Spleen (tissue), 11 donors: ENCODE data around the gene HOXC12. TPM values are rescaled to one million over a fixed set of nuclear protein-coding genes. Genes with fewer than 3 reads are reported as not detected.
A peak's percentile ranks its signal among the peaks of the same experiment; 100 is the strongest.

Experiments
- DNase-seq: peaks from one replicate; pipeline ENCODE4 v3.0.0-alpha.2; 2020
- H3K27ac ChIP-seq, 8 donors: fragments of 200-600 bp; sonication (generic) in 7 of 8; 1 replicate in 4 of 8; 2 replicates in 4 of 8; pipeline versions ENCODE4 v1.5.0 to v1.8.0; 2016 to 2021; ENCODE audit warnings: inconsistent platforms in 4 of 8, mild to moderate bottlenecking in 4 of 8, moderate library complexity in 1 of 8
- H3K27me3 ChIP-seq, 7 donors: fragments of 200-600 bp; sonication (generic) in 6 of 7; replicated peaks in 1 of 7; 1 replicate in 4 of 7; 2 replicates in 3 of 7; pipeline versions ENCODE4 v1.5.0 to v1.8.0; 2016 to 2021; ENCODE audit warnings: inconsistent platforms in 3 of 7, mild to moderate bottlenecking in 1 of 7
- H3K36me3 ChIP-seq, 6 donors: fragments of 200-600 bp; sonication (generic) in 5 of 6; 1 replicate in 4 of 6; 2 replicates in 2 of 6; pipeline versions ENCODE4 v1.5.0 to v1.8.0; 2016 to 2021; ENCODE audit warnings: inconsistent platforms in 2 of 6
- H3K4me1 ChIP-seq, 6 donors: fragments of 200-600 bp; sonication (generic) in 5 of 6; 1 replicate in 3 of 6; 2 replicates in 3 of 6; pipeline versions ENCODE4 v1.5.0 to v1.8.0; 2016 to 2021; ENCODE audit warnings: inconsistent platforms in 3 of 6
- H3K4me3 ChIP-seq, 8 donors: fragments of 200-600 bp; sonication (generic) in 7 of 8; 1 replicate in 4 of 8; 2 replicates in 4 of 8; pipeline versions ENCODE4 v1.5.0 to v1.8.0; 2016 to 2021; ENCODE audit warnings: inconsistent platforms in 4 of 8, mild to moderate bottlenecking in 4 of 8, moderate library complexity in 2 of 8
- H3K9me3 ChIP-seq, 8 donors: fragments of 200-600 bp; sonication (generic) in 7 of 8; 1 replicate in 4 of 8; 2 replicates in 4 of 8; pipeline versions ENCODE4 v1.5.0 to v1.8.0; 2016 to 2021; ENCODE audit warnings: inconsistent platforms in 4 of 8
- CTCF ChIP-seq, 11 experiments: fragments of 200-600 bp in 7 of 11; fragments of 450-650 bp in 4 of 11; sonication (generic) in 4 of 11; IDR thresholded peaks in 8 of 11; conservative IDR thresholded peaks in 3 of 11; 1 replicate in 7 of 11; 2 replicates in 4 of 11; pipeline versions ENCODE4 v1.4.0 to v1.8.0; 2016 to 2021; ENCODE audit warnings: antibody characterized with exemption in 11 of 11, inconsistent platforms in 4 of 11, mild to moderate bottlenecking in 1 of 11
- POLR2A ChIP-seq, 3 donors: fragments of 450-650 bp; IDR thresholded peaks; one replicate each; pipeline ENCODE4 v1.5.1; 2017; ENCODE audit warnings: antibody characterized with exemption in 3 of 3, mild to moderate bottlenecking in 1 of 3
- POLR2AphosphoS5 ChIP-seq, 3 donors: sonication (generic); formaldehyde crosslinking; IDR thresholded peaks; one replicate each; pipeline ENCODE4 v1.5.1; 2017; ENCODE audit warnings: antibody characterized with exemption in 3 of 3
- WGBS, 5 donors: extraction: QIAGEN DNeasy Blood & Tissue Kit in 3 of 5; methylation state at CpG; one replicate each; pipeline versions ENCODE4 v1.1.5 to v1.1.7; 2013 to 2018; 5-methylcytosine and 5-hydroxymethylcytosine counted together
- intact Hi-C: fragments of 100-400 bp; cut with DNase I; formaldehyde crosslinking; loops from one replicate; pipeline ENCODE4 v1.15.0; 2023; ENCODE audit warnings: low total_unique reads
- polyA plus RNA-seq, 3 donors: library from polyadenylated mRNA; stranded (reverse); fragments of 200-250 nt; gene quantifications; one replicate each; pipeline ENCODE4 v1.2.1, GENCODE V29; 2013
- total RNA-seq, 7 donors: library from RNA; depleted of rRNA in 3 of 7; stranded (reverse); fragments of >200 nt in 3 of 7; fragmentation: NEBNext Ultra II Directional in 4 of 7; extraction: Animal tissue kit (Norgen Biotek cat#: 25700) in 4 of 7; gene quantifications; one replicate each; pipeline versions ENCODE4 v1.1.0 to v1.2.1, GENCODE V29; 2016 to 2021
- donor health status: healthy with polysubstance abuse.
- donor health status: DM: no; HTN: no; CAD: no; lungs with moderate emphysema.
- donor health status: DM: no; HTN: no; CAD: no.
- donor health status: Bipolar disorder and iron deficiency.
- donor health status: healthy.
- donor health status: DM: no; HTN: no; CAD: no.
- donor health status: DM: yes; HTN: yes; CAD: no.

Gene HOXC12
- total and polyA plus RNA-seq, 10 donors: not detected

- intact Hi-C loops: no loop called here
- peaks cover 0 to 53% (median 29%) of the 10 kb centered on the region in 6 donors for H3K4me1 ChIP-seq
- TF ChIP-seq POLR2A (IDR thresholded peaks at IDR 0.05): no peak
- no peak for TF ChIP-seq POLR2AphosphoS5 (IDR thresholded peaks at IDR 0.05)
- TF ChIP-seq CTCF (IDR thresholded peaks at IDR 0.05 in 8 of 11, conservative IDR thresholded peaks at IDR 0.05 in 3 of 11): no peak
- no peak overlapping the region for H3K27ac ChIP-seq
- H3K4me3 ChIP-seq: no peak overlapping the region
- H3K36me3 ChIP-seq: no peaks in the 10 kb centered on the region
- 7 to 11% (median 10%) methylated on average over 37 to 38 of the region's 38 CpGs for WGBS, 5 donors
- peak; percentile 42 for DNase-seq
- H3K27me3 ChIP-seq: peaks cover 19 to 100% (median 100%) of the 10 kb centered on the region in 7 donors
- H3K9me3 ChIP-seq: no peaks in the 10 kb centered on the region
Observed at GRCh38 chr12:53963434-53964314, 9.0 kb downstream of the HOXC12 start.

DNA sequence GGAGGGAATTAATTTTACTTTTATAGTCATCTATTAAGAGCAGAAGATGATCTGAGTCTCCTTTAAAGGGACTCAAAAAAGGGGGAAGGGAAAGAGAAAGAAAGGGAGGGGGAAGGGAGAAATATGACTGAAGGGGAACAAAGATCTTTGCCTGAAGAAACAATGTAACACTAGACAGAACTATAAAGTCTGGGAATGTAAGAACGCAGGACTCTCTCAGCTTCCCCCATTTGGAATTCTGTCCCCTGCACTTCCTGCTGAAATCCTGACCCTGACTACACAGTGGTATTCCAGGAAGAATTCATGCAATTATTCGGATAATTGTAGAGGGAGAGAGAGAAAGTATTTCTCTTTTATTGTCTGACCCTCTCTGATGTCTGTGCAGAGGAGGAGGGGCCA, 9.6 kb downstream of the HOXC12 start:
- no peak for TF ChIP-seq POLR2AphosphoS5 (IDR thresholded peaks at IDR 0.05)
- no peak for TF ChIP-seq CTCF (IDR thresholded peaks at IDR 0.05 in 8 of 11, conservative IDR thresholded peaks at IDR 0.05 in 3 of 11)
- no peak for TF ChIP-seq POLR2A (IDR thresholded peaks at IDR 0.05)
- peaks cover 0 to 53% (median 29%) of the 10 kb centered on the region in 6 donors for H3K4me1 ChIP-seq
- 0 to 11% (median 4%) methylated on average over 2 of the region's 2 CpGs for WGBS, 5 donors
- no peaks in the 10 kb centered on the region for H3K9me3 ChIP-seq
- H3K27me3 ChIP-seq: peaks cover 19 to 100% (median 99%) of the 10 kb centered on the region in 7 donors
- no peak for DNase-seq
- no peak overlapping the region for H3K27ac ChIP-seq
- intact Hi-C loops: no loop called here
- H3K4me3 ChIP-seq: no peak overlapping the region
- H3K36me3 ChIP-seq: no peaks in the 10 kb centered on the region

DNA sequence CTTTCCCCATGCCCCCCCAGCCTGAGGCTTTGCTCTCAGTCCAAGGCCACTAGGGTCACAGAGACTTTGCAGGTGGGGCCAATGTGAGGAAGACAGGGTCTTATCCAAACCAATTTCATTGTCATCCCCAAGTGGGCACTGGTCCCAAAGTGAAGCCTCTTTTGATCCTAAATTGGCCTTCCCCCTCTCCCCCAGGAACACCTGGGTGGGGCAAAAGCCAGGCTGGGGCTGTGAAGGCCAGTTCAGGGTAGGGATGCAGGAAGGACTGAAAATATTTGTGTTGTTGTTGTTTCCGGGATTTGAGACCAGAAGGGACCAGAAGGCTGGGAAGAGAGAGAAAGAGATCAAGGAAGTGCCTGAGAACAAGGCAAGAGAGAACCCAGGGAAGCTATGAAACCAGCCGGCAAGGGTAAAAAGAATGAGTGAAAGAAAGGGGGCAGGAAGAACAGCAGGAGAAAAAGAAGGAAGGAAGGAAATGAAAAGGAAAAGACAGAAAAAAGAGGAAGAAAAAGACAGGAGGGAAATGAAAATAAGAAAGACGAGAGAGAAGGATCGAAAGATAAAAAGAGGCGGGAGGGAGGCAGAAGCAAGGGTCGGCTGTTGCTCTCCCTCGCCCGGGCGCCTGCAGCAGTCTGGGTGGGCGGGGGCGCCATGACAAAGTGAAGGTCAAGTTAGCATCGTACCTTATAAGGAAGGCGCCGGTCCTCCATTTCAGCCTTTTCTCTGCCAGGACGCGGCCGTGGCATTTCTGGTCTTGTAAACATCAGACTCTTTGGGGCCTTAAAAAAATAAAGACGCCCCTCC, 10.8 kb downstream of the HOXC12 start:
- peak; percentile 40 for DNase-seq
- WGBS, 5 donors: 4 to 5% (median 5%) methylated on average over 18 of the region's 18 CpGs
- Histone ChIP-seq H3K27ac (no peak overlapping the region), H3K9me3 (no peaks in the 10 kb centered on the region), H3K36me3 (no peaks in the 10 kb centered on the region), H3K4me3 (no peak overlapping the region), H3K27me3 (peaks cover 14 to 100% (median 99%) of the 10 kb centered on the region in 7 donors), H3K4me1 (peaks cover 0 to 52% (median 29%) of the 10 kb centered on the region in 6 donors)
- intact Hi-C loops: no loop called here
- TF ChIP-seq POLR2A (IDR thresholded peaks at IDR 0.05) (no peak), CTCF (IDR thresholded peaks at IDR 0.05 in 8 of 11, conservative IDR thresholded peaks at IDR 0.05 in 3 of 11) (no peak), POLR2AphosphoS5 (IDR thresholded peaks at IDR 0.05) (no peak)

DNA sequence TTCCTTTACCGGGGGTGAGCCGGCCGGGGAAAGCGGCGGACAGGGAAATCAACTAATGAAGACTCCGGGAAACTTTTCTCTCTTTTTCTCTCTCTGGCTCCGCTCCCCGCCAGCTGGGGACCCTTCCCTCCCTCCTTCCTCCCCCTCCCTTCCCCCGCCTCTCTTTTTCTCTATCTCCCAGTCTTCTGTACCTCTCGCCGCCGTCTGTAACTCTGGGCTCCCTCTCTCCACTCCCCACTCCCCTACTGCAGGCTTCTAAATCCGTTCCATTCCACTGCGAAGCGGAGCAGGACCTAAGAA, 11.3 kb downstream of the HOXC12 start:
- intact Hi-C loops: no loop called here
- Histone ChIP-seq H3K4me3 (no peak overlapping the region), H3K27ac (no peak overlapping the region), H3K9me3 (no peaks in the 10 kb centered on the region), H3K36me3 (no peaks in the 10 kb centered on the region), H3K4me1 (peaks cover 0 to 47% (median 26%) of the 10 kb centered on the region in 6 donors), H3K27me3 (peaks cover 9 to 100% (median 99%) of the 10 kb centered on the region in 7 donors)
- WGBS, 5 donors: 8 to 10% (median 10%) methylated on average over 15 of the region's 15 CpGs
- TF ChIP-seq CTCF (IDR thresholded peaks at IDR 0.05 in 8 of 11, conservative IDR thresholded peaks at IDR 0.05 in 3 of 11): no peak
- TF ChIP-seq POLR2A (IDR thresholded peaks at IDR 0.05): no peak
- no peak for TF ChIP-seq POLR2AphosphoS5 (IDR thresholded peaks at IDR 0.05)
- peak; percentile 4 for DNase-seq
